DOHH2 (cell line): Measurements from ENCODE around the gene LRMDA.

Experiments
- H3F3A ChIP-seq: fragments of 200-600 bp; sonication (generic), shearing (Covaris generic); 2 replicates; pipeline ENCODE4 v1.6.0; 2016; ENCODE audit warnings: antibody characterized with exemption, mild to moderate bottlenecking; ENCODE audit not compliant: control insufficient read depth, insufficient read depth
- H3K27ac ChIP-seq: fragments of 200-600 bp; sonication (generic); 2 replicates; pipeline ENCODE4 v1.5.1; 2014; ENCODE audit warnings: low read depth, mild to moderate bottlenecking, low read length, moderate library complexity
- H3K27me3 ChIP-seq: fragments of 200-600 bp; sonication (generic); 2 replicates; pipeline ENCODE4 v1.6.1; 2014; ENCODE audit warnings: mild to moderate bottlenecking, low read length, mixed read lengths; ENCODE audit not compliant: control insufficient read depth
- H3K36me3 ChIP-seq: fragments of 200-600 bp; sonication (generic); 2 replicates; pipeline ENCODE4 v1.6.1; 2014; ENCODE audit warnings: mild to moderate bottlenecking, low read length, moderate library complexity, mixed read lengths; ENCODE audit not compliant: control insufficient read depth
- H3K4me1 ChIP-seq: fragments of 200-600 bp; sonication (generic); 2 replicates; pipeline ENCODE4 v1.6.1; 2014; ENCODE audit warnings: mild to moderate bottlenecking, low read length, mixed read lengths; ENCODE audit not compliant: control insufficient read depth
- H3K4me2 ChIP-seq: fragments of 200-600 bp; sonication (generic); 2 replicates; pipeline ENCODE4 v1.6.0; 2014; ENCODE audit warnings: mild to moderate bottlenecking, low read length, moderate library complexity
- H3K4me3 ChIP-seq: fragments of 200-600 bp; sonication (generic); 2 replicates; pipeline ENCODE4 v1.5.1; 2014; ENCODE audit warnings: mild to moderate bottlenecking, low read length, mixed read lengths
- H3K79me2 ChIP-seq: fragments of 200-600 bp; sonication (generic); 2 replicates; pipeline ENCODE4 v1.6.1; 2014; ENCODE audit warnings: mild to moderate bottlenecking, low read length, mixed read lengths; ENCODE audit not compliant: control insufficient read depth
- H3K9me2 ChIP-seq: fragments of 200-600 bp; sonication (generic); replicated peaks from 2 replicates; pipeline ENCODE4 v1.6.1; 2014; ENCODE audit warnings: mild to moderate bottlenecking, low read length, mixed read lengths; ENCODE audit not compliant: control insufficient read depth
- H3K9me3 ChIP-seq: fragments of 200-600 bp; sonication (generic); 2 replicates; pipeline ENCODE4 v1.6.1; 2014; ENCODE audit warnings: antibody characterized with exemption, low read length, mixed read lengths; ENCODE audit not compliant: control insufficient read depth, insufficient read depth
- H4K20me1 ChIP-seq: fragments of 200-600 bp; sonication (generic); 2 replicates; pipeline ENCODE4 v1.6.0; 2014; ENCODE audit warnings: low read depth, mild to moderate bottlenecking, antibody characterized with exemption, low read length, moderate library complexity; ENCODE audit not compliant: control insufficient read depth, insufficient read depth
- EZH2phosphoT487 ChIP-seq: fragments of 200-600 bp; sonication (generic); IDR thresholded peaks from 2 replicates; pipeline ENCODE4 v1.6.1; 2017; ENCODE audit warnings: borderline replicate concordance, mild to moderate bottlenecking, antibody characterized with exemption, low read length, moderate library complexity, mixed read lengths
- TF ChIP-seq, protein P1 (sequence below): fragments of 200-600 bp; sonication (generic); IDR thresholded peaks from one replicate; pipeline ENCODE4 v1.5.1; 2014; ENCODE audit warnings: antibody characterized with exemption, mild to moderate bottlenecking, low read depth, low read length; ENCODE audit not compliant: poor library complexity, severe bottlenecking

Gene LRMDA

DNA sequence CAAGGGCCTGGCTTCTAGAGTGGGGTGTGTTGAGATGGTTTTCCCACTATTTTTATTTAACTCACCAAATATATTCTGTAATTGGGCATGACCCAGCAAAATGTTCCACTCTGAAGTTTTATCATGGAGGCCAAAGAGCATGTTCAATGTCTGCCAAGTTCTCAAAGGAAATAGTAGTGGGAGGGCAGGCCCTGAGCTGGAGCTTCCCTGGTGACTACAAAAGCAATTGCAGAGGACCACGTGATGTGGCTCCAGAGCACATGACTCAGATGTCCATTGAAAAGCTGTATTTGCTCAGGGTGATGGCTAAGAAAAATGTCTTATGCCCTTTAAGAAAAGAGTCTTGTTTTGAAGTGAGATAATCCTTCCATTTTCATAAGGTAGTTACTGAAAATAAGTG, 1024.8 kb downstream of the LRMDA start:
- no peaks in the 10 kb centered on the region for H3K36me3 ChIP-seq
- no peaks in the 10 kb centered on the region for H3K4me1 ChIP-seq
- no peak overlapping the region for H3K4me3 ChIP-seq
- TF ChIP-seq EZH2phosphoT487 = no peak
- TF ChIP-seq, protein P1, sequence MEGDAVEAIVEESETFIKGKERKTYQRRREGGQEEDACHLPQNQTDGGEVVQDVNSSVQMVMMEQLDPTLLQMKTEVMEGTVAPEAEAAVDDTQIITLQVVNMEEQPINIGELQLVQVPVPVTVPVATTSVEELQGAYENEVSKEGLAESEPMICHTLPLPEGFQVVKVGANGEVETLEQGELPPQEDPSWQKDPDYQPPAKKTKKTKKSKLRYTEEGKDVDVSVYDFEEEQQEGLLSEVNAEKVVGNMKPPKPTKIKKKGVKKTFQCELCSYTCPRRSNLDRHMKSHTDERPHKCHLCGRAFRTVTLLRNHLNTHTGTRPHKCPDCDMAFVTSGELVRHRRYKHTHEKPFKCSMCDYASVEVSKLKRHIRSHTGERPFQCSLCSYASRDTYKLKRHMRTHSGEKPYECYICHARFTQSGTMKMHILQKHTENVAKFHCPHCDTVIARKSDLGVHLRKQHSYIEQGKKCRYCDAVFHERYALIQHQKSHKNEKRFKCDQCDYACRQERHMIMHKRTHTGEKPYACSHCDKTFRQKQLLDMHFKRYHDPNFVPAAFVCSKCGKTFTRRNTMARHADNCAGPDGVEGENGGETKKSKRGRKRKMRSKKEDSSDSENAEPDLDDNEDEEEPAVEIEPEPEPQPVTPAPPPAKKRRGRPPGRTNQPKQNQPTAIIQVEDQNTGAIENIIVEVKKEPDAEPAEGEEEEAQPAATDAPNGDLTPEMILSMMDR = no peak
- no peaks in the 10 kb centered on the region for H4K20me1 ChIP-seq
- no peak overlapping the region for H3K27ac ChIP-seq
- H3K9me3 ChIP-seq = no peaks in the 10 kb centered on the region
- no peaks in the 10 kb centered on the region for H3K27me3 ChIP-seq
- H3F3A ChIP-seq = no peaks in the 10 kb centered on the region
- H3K9me2 ChIP-seq = no peaks in the 10 kb centered on the region
- no peak overlapping the region for H3K4me2 ChIP-seq
- H3K79me2 ChIP-seq = no peaks in the 10 kb centered on the region

DNA sequence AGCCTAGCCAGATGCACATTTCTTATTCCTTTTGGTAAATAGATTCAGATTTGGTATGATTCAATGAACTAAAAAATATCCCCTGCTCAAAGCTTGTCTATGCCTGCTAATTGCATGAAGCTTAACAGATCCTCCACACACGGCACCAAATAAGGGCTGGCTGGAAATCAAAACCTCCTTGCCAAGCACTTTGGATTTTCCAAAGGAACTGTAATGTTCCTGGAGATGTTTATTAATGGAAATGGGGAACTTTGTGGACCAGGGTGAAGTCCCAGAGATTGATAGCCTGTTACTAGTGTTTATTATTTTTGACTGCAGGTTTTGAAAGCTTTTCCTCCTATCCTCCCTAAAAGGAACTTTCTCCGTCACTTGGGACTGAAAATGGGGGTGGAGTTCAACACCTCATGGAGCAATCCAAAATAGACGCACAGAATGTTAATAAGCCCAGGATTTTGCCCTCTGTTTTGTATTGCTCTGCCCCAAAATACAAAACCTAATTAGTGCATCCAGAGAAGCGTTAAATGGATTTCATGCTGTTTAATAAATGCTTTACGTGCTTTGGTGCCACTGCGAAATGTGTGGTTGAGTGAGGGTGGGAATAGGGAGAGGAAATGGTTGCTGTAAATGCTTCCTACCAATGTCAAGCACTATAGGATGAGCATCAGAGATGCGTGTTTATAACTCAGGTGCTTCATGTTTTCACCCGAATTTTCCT, 1027.7 kb downstream of the LRMDA start:
- H3F3A ChIP-seq = no peaks in the 10 kb centered on the region
- H3K9me3 ChIP-seq = no peaks in the 10 kb centered on the region
- H3K4me3 ChIP-seq = no peak overlapping the region
- no peaks in the 10 kb centered on the region for H3K36me3 ChIP-seq
- no peaks in the 10 kb centered on the region for H3K9me2 ChIP-seq
- H3K79me2 ChIP-seq = no peaks in the 10 kb centered on the region
- no peaks in the 10 kb centered on the region for H4K20me1 ChIP-seq
- no peaks in the 10 kb centered on the region for H3K27me3 ChIP-seq
- TF ChIP-seq, protein P1 = no peak
- no peak for TF ChIP-seq EZH2phosphoT487
- H3K4me2 ChIP-seq = no peak overlapping the region
- no peak overlapping the region for H3K27ac ChIP-seq
- no peaks in the 10 kb centered on the region for H3K4me1 ChIP-seq

DNA sequence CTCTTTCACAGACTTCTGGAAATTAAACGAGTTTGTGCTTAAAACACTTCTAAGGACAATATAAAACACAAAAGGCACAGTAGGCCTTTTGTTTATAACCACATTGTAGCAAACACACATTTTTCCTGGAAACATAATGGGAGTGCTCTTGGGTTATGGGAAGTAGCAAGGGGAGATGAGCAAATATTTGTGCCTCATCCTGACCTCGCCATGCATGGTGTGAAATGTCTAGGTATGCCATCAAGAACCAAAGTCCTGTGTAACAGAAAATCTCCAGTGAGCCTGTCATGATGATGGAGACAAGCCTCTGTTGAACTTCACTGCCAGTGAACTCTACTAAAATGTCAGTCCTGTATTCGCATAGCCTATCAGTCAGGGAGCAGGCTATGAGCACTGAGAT, 1029.6 kb downstream of the LRMDA start:
- Histone ChIP-seq H3K9me2 (no peaks in the 10 kb centered on the region), H4K20me1 (no peaks in the 10 kb centered on the region), H3K79me2 (no peaks in the 10 kb centered on the region), H3K4me2 (no peak overlapping the region), H3K27me3 (no peaks in the 10 kb centered on the region), H3K9me3 (no peaks in the 10 kb centered on the region), H3K27ac (no peak overlapping the region), H3F3A (no peaks in the 10 kb centered on the region), H3K4me1 (no peaks in the 10 kb centered on the region), H3K36me3 (no peaks in the 10 kb centered on the region), H3K4me3 (no peak overlapping the region)
- TF ChIP-seq EZH2phosphoT487 = no peak
- TF ChIP-seq, protein P1 = no peak
